Fibroblast of lung (primary cell): ENCODE data around the gene NFIC.

ENCODE experiments used
- EZH2 ChIP-seq: IDR thresholded peaks from 2 replicates; pipeline ENCODE4 v1.5.1; 2012; ENCODE audit warnings: low read length, control low read depth, mild to moderate bottlenecking; ENCODE audit errors: missing control alignments
- TF ChIP-seq, protein P1 (sequence below), 2 donors: IDR thresholded peaks in 1 of 2; conservative IDR thresholded peaks in 1 of 2; 1 replicate in 1 of 2; 2 replicates in 1 of 2; pipeline ENCODE4 v1.5.1; 2011 to 2012; ENCODE audit warnings: low read length in 2 of 2, control low read depth in 1 of 2, inconsistent platforms in 1 of 2, low read depth in 1 of 2, mild to moderate bottlenecking in 1 of 2

GRCh38 chr19:3509566-3509989, 143.2 kb downstream of the NFIC start:
- TF ChIP-seq, protein P1, sequence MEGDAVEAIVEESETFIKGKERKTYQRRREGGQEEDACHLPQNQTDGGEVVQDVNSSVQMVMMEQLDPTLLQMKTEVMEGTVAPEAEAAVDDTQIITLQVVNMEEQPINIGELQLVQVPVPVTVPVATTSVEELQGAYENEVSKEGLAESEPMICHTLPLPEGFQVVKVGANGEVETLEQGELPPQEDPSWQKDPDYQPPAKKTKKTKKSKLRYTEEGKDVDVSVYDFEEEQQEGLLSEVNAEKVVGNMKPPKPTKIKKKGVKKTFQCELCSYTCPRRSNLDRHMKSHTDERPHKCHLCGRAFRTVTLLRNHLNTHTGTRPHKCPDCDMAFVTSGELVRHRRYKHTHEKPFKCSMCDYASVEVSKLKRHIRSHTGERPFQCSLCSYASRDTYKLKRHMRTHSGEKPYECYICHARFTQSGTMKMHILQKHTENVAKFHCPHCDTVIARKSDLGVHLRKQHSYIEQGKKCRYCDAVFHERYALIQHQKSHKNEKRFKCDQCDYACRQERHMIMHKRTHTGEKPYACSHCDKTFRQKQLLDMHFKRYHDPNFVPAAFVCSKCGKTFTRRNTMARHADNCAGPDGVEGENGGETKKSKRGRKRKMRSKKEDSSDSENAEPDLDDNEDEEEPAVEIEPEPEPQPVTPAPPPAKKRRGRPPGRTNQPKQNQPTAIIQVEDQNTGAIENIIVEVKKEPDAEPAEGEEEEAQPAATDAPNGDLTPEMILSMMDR (conservative IDR thresholded peaks at IDR 0.05 in 1 of 2, IDR thresholded peaks at IDR 0.05 in 1 of 2; ENCODE audit: low read depth in 1 of 2, low read length in 2 of 2), result no peak
- no peak for TF ChIP-seq EZH2
